ENCODE data around the gene CFAP251.

Gene CFAP251

DNA sequence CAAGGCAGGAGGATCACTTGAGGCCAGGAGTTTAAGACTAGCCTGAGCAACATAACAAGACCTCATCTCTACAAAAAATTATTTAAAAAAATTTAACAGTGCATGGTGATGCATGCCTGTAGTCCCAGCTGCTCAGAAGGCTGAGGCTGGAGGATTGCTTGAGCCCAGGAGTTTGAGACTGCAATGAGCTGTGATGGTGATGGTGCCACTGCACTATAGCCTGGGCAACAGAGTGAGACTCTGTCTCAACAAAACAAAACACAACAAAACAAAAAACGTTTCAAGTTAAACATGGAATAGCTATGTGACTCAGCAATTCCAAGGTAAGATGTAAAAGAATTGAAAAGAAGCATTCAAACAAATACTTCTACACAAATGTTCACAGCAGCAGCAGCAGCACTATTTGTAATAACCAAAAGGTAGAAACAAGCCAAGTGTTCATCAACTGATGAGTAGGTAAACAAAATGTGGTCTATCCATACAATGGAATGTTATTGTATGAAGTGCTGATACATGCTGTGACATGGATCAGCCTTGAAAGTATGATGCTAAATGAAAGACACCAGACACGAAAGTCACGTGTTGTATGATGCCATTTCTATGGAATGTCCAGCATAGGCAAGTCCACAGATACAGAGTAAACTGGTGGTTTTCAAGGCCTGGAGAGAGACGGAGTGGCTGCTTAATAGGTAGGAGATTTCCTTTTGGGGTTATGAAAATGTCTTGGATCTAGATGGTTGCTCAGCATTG, 31.4 kb downstream of the CFAP251 start:
- DNase-seq = no peak

- no peak for DNase-seq
These were observed 34.8 kb downstream of the CFAP251 start for GRCh38 chr12:121953117-121953692.

- no peak for DNase-seq
These were observed 35.3 kb downstream of the CFAP251 start for GRCh38 chr12:121953695-121954094.

- no peak for DNase-seq
These were observed 37.2 kb downstream of the CFAP251 start for GRCh38 chr12:121955258-121956237.

- DNase-seq = no peak
These were observed 39.6 kb downstream of the CFAP251 start for GRCh38 chr12:121957861-121958515.

GRCh38 chr12:121958541-121959240, 40.3 kb downstream of the CFAP251 start:
- DNase-seq = no peak

- DNase-seq = no peak
These were observed 42.1 kb downstream of the CFAP251 start for GRCh38 chr12:121960541-121960940.

GRCh38 chr12:121961195-121961879, 42.9 kb downstream of the CFAP251 start:
- DNase-seq = no peak

- DNase-seq = no peak
These were observed 45.1 kb downstream of the CFAP251 start for GRCh38 chr12:121963341-121964018.

DNA sequence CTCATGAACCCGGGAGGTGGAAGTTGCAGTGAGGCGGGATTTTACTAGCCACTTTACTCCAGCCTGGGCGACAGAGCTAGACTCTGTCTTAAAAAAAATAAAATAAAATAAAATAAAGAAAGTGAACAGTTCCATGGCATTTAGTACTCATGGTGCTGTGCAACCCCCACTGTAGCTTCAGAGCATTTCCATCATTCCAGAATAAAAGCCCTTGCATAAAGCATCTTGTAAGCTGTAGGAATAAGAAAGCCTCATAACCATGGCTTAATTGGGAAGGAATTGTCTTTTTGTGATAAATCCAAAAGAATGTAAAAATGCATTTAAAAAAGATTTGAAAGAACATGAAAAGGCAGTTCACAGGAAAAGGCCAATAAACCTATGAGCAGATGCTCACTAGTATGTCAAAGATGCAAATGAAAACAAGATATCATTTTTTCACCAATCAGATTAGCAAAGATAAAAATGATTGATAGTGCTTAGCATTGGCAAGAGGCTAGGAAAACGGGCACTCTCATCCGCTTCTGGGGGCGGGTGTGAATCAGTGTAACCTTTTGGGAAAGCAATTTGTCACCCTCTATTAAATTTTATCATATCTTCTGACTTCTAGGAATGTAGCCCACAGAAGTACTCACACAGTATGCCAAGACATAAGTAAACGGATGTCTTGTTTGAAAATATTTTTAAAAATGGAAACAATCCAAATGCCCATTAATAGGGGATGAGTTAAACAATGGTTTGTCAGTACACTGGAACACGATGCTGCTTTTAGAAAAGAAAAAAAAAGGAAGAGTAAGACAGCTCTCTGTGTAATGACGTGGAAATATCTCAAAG, 46.6 kb downstream of the CFAP251 start:
- no peak for DNase-seq

GRCh38 chr12:121966959-121967358, 48.6 kb downstream of the CFAP251 start:
- DNase-seq = no peak

DNA sequence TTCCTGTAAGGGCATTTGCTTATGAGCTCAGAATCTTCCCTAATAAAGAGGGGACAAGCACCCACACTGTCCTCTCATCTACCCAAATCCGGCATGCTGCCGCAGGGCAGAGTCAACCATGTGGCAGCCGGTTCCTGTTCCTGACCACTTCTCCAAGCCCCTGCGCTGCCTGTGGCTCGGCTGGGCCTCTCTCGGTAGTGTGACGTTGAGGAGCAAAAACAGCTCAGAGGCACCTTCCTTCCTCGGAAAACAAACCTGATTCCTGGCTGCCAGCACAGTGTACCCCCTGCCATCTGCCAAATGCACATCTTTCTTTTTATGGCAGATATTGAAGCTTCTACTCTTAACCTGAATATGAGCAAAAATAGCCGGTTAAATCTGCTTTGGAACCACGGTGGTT, 50.5 kb downstream of the CFAP251 start:
- DNase-seq = no peak

GRCh38 chr12:121969726-121970125, 51.3 kb downstream of the CFAP251 start:
- no peak for DNase-seq

DNA sequence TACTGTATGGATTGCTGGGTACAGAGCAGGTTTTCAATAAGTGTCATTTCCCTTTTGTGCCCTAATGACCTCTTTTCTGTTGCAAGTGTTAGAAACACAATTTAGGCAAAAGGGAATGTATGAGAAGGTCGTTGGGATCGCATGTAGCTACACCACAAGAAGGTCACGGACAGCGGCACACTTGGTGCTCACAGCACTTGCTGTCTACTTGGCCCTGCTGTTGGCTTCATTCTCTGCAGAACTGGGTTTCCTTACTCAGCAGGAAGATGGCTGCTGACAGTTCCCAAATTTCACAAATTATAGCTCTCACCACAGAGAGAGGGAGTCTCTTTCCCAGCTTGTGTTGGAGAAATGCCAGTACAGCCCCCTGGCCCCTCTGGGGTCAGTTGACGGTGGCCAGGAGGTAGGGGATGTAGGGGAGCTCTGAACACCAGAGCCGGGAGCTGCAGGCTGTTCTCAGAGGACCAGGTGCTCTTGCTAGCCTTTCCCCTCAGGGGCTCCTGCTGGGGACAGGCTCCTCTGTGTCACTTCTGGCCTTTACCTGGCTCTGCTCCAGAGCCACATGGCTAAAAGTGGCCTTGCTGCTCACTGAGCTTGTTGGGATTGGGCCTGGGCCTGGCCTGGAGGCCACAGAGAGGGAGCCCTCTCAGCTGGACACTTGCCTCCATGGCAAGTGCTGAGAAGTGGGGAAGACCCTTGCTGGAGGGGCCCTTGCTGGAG, 52.3 kb downstream of the CFAP251 start:
- DNase-seq = no peak

DNA sequence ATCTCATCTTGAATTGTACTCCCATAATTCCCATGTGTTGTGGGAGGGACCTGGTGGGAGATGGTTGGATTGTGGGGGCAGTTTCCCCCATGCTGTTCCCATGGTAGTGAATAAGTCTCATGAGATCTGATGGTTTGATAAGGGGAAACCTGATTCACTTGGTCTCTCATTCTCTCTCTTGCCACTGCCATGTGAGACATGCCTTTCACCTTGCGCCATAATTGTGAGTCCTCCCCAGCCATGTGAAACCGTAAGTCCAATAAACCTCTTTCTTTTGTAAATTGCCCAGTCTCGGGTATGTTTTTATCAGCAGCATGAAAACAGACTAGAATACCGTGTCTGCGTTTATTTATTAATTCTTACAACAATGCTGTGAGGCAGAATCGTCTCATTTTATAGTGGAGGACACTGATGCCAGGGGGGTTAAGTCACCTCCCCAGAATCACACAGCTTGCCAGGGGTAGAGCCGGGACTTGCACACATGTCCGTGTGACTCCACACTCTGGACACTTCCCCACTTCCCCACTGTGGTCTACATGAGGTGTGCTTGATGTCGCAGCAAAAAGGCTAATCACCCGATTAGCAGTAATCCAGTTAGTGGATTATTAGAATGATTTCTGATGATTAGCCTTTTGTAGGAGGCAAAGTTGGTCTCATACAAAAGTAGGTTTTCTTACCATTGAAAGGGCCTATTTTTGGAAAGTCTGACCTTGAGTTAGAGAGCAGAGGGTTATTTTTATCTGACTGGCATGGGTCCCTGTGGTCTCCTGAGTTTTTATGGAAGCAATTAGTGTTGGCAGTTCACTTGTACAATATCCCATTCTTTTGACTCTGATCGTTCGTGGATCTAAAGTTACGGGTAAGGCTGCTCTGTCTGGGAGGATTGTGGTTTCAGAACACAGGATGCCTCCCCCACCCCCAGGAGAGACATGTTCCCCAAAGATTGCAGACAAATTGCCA, 55.9 kb downstream of the CFAP251 start:
- no peak for DNase-seq

- DNase-seq = no peak
These were observed 56.6 kb downstream of the CFAP251 start for GRCh38 chr12:121975021-121975420.

DNA sequence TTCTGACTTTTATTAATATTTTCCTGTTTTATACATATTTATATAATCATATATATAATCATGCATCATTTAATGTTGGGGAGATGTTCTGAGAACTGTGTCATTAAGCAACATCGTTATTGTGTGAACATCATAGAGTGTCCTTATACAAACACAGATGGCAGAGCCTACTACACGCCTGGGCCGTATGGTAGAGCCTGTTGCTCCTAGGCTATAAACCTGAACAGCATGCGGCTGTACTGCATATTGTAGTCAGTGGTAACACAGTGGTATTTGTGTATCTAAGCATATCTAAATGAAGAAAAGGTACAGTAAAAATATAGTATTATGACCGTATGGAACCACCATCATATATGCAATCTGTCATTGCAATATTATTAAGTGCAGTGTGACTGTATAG, 58.6 kb downstream of the CFAP251 start:
- DNase-seq = no peak

DNA sequence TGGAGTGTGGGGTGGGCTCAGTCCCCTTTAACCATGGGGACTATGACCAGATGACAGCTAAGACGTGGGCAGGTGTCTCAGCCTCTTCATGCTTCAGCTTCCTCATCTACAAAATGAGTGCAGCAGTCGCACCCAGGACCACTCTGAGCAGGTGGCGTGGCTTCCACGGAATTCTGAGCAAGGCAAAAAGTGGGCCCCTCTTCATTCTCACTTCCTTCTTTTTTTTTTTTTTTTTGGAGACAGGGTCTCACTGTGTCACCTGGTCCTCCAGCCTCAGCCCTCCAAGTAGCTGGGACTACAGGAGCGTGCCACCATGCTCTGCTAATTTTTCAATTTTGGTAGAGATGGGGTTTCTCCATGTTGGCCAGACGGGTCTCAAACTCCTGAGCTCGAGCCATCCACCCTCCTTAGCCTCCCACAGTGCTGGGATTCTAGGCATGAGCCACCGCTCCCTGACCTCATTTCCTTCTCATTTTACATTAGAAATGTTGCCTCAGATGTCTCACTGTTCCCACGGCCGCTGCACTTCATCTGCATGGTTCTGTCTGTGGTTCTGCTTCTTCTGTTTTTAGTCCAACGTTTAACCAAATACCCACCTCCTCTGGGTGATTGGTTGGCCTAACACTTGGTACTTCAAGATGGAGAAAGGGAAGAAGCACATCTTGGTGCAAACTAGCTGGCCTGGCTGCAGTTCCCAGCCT, 61.9 kb downstream of the CFAP251 start:
- DNase-seq = no peak
